NCI-H345 treated with DMSO at 0.1 percent for 48 hours (cell line): ENCODE results near the gene KIRREL2.
A peak's percentile ranks its signal among the peaks of the same experiment; 100 is the strongest.
"Not testable (repeated sequence)": the region's sequence is repeated elsewhere in the genome, so short reads cannot be mapped to it uniquely, and the experiment has no call there.

Source experiments
- DNase-seq: peaks from one replicate; lab custom pipeline; 2025; ENCODE audit not compliant: unreplicated experiment; lab: John Stamatoyannopoulos, UW

KIRREL2 gene

DNA sequence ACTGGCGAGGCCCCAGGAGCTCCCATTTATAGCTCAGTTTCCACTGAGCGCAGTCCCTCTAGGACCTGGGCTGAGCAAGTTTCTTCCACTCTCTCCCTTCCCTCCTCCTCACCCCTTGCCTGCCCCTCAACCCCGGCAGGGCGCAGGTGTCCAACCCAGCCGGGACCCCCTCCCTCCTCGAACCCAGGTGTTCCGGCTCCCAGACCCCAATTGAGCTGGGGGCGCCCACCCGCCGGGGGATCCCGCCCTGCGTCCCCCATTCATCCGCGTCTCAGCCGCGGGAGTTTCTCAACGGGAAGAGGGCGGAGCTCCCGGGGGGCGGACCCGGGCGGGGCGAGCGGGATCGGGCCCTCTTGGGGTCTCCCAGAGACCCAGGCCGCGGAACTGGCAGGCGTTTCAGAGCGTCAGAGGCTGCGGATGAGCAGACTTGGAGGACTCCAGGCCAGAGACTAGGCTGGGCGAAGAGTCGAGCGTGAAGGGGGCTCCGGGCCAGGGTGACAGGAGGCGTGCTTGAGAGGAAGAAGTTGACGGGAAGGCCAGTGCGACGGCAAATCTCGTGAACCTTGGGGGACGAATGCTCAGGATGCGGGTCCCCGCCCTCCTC lies at the start of gene KIRREL2:
Gene KIRREL2 (plus strand): TSS at position 366 of the 604 bp plus-strand sequence. CDS start 209 bp downstream, at position 575.
- DNase-seq = peak; percentile 38

DNA sequence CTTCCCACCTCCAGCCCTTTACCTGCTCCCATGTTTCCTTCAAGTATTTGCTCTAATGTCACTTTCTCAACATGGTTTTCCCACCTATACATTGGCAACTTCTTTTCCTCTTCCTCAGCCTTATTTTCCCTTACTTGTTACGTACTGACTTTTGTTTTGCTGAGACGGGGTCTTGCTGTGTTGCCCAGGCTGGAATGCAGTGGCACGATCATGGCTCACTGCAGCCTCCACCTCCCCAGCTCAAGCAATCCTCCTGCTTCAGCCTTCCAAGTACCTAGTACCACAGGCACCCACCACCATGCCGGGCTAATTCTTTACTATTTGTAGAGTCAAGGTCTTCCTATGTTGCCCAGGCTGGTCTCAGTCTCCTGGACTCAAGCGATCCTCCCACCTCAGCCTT lies 49.1 kb upstream of the KIRREL2 start:
- no peak for DNase-seq

DNA sequence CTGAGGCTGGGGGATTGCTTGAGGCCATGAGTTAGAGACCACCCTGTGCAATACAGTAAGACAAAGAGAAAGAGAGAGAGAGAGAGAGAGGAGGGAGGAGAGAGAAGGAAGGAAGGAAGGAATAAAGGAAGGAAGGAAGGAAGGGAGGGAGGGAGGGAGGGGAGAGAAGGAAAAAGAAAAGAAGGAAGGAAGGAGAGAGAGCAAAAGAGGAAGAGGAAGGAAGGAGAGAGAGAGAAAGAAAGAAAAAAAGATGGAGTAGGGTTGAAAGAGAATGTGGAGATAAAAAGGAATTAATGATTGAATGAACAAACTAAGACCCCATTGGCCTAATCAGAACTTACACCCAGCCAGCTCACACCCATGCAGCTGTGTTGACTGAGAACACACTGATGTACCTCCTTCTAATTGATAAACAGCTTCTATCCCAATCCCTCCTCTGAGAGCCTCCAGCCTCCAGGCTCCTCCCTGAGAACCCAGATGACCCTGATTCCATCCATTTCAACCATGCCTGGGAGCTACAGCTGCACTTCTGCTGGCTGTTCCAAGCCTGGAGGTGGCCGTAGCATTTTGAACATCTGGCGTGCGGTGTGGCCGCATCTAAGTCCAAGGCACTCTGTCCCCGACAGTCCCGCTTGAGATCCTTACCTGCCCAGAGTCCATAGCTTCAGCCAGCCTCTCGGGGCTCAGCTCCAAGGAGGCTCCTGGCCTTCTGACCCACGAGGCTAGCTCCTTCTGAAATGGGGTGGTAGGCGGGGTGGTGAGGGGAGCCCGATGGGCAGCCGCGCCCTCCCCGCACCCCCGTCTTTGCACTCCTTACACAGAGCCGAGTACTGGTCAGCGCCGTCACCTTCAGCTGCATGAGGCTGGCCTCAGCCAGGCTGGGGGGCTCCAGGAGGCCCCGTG lies 45.1 kb upstream of the KIRREL2 start:
- DNase-seq = no peak

DNA sequence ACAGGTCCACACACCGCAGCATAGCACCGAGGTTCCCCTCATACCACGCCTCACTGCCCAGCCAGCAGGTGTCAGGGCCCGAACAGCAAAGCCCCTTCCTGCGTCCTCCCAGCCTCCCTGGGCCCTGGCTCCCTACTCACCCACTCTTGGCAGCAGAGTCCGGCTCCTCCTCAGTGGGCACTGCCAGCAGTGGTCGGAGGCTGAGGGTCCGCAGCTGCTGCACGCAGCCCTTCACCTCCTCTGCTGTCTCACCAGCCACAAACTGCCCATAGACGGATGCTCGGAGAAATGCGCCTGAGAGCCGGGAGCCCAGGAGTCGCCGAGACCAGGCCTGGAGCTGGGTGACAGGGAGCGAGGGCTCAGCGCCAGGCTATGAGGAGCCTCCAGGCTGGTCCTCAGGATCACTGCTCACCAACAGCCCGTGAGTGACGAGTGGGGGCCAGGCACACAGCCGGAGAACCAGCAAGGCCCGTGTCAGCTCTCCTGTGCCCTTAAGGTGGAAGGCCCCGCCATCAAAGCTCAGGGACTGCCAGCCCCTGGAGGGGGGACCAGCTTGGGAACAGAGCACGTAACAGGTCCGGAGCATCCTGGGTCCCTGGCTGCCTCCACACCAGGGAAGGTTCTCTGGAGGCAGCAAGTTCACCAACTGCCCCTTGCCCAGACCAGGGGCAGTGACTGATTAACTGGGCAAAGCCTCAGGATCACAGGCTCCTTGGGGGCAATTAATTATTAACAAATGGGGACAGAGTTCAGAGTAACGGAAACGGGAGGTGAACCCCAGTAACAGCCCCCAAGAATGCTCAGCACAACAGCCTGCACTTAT lies 44.3 kb upstream of the KIRREL2 start, which contains the start of gene PRODH2:
Gene PRODH2 (minus strand): TSS at position 626 of the 823 bp plus-strand sequence. CDS start 40 bp downstream, at position 586.
- DNase-seq = no peak

DNA sequence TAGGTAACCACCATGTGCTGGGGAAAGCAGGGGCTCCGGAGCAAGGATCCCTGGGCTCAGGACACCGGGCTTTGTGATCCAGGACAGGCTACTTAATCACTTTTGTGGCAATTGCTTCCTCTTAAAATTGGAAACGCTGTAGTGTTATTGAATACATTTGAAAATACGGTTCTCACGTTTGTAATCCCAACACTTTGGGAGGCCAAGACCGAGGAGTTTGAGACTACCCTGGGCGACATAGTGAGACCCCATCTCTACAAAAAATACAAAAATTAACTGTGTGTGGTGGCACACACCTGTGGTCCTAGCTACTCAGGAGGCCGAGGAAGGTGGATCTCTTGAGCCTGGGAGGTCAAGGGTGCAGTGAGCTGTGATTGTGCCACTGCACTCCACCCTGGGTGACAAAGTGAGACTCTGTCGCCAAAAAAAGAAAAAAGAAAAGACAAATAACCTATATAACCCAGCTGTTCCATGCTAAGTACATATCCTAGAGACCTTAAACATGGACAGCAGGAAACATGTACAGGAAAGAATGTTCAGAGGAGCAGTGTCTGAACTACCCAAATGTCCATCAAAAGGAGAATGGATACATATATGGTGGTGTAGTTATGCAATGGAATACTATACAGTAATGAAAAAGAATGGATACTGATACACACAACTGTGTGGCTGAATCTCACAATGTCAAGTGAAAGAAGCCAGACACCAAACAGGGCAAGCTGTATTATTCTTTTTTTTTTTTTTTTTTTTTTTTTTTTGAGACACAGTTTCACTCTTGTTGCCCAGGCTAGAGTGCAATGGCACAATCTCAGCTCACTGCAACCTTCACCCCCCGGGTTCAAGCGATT lies 43.4 kb upstream of the KIRREL2 start:
- DNase-seq = no peak

DNA sequence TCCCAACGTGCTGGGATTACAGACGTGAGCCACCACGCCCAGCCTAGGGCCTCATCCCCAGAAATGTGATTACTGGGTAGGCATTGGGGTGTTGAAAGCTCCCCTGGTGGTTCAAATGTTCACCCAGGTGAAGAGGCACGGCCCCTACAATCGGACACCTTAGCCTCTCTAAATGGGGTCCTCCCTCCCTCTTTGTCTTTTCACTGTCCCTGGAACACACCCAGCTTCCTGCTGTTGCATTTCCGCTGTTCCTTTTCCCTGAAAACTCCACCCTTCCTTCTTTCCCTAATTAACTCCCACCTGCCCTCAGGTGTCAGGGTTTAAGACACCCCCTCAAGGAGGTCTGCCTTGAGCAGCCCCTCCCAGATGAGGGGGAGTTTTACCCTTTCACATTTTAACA lies 40.4 kb upstream of the KIRREL2 start:
- DNase-seq = peak; percentile 41

DNA sequence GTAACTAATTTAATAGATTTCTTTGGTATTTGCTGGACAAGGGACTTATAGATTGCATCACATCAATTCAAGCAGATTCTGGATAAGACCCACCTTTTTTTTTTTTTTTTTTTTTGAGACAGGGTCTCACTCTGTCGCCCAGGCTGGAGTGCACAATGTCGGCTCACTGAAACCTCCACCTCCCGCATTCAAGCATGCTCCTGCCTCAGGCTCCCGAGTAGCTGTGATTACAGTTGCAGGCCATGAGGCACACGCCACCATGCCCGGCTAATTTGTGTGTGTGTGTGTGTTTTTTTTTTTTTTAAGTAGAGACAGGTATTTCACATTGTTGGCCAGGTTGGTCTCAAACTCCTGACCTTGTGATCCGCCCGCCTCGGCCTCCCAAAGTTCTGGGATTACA lies 39.9 kb upstream of the KIRREL2 start:
- DNase-seq = no peak

DNA sequence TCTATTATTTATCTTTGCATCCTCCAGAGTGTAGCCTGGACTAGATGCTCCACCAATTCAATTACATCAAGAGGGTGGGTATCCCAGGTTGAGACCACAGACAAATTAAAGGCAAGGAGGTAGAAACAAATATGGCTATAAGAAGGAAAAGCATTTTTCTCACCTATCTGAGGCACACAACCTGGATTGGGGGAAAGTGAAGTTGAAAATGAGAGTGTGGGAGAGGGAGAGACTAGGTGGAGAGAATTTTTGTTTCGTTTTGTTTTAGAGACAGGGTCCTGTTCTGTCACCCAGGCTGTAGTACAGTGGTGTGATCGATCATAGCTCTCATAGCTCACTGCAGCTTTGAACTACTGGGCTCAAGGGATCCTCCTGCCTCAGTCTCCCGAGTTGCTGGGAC lies 38.3 kb upstream of the KIRREL2 start:
- no peak for DNase-seq

DNA sequence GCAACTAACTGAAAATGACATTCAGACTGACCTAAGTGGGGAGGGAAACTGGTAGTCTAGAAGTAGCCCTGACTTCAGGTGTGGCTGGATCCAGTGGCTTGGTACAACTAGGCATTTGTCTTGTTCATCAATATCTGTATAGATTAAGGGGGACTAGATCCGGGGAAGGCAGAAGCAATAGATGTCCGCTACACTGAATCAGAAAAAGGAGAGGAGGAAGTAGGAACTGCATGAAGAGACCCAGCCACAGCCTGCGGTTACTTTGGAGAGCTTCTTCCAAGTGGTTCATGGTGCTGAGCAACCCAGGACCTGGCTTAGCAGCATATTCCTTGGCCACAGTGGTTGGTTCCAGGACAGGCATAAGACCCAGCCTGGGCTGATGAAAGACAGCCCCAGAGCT lies 34.1 kb upstream of the KIRREL2 start:
- no peak for DNase-seq

DNA sequence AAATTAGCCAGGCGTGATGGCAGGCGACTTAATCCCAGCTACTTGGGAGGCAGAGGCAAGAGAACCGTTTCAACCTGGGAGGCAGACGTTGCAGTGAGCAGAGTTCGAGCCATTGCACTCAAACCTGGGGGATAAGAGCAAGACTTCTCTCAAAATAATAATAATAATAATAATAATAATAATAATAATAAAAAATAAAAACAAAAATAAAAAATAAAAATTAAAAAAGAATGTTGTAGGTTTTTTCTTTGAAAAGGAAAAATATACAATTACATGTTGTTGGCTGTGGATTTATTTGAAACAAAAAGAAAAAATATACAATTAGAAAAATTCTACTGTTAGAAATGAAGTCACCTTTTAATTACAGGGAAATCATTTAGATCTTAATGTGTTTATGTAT lies 32.6 kb upstream of the KIRREL2 start:
- DNase-seq = no peak

DNA sequence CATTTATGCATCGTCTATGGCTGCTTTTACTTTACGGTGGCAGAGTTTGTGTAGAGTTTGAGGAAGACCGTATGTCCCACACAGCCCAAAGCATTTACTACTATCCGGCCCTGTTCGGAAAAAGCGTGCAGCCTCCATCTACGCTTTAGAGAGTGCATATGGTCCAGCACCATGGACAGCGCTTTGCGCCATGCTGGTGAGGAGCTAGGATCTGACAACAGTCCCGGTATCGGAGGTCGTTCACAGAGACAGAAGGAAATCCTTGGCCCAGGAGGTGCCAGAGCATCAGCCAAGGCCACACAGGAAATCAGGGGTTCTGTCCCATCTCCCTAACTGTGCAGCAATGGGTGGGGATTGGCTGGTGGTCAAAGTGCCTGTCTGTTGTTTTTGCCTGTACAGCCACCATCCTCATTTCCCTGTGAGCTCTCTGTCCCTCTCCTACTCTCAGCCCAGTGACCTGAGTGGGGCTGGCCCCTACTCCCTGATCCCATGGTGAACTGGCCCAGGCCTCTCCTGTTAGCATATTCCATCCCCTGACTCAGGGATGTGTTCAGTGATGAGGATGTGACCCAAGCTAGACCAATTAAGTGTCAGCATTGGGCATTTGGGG lies 27.9 kb upstream of the KIRREL2 start:
- DNase-seq = no peak

DNA sequence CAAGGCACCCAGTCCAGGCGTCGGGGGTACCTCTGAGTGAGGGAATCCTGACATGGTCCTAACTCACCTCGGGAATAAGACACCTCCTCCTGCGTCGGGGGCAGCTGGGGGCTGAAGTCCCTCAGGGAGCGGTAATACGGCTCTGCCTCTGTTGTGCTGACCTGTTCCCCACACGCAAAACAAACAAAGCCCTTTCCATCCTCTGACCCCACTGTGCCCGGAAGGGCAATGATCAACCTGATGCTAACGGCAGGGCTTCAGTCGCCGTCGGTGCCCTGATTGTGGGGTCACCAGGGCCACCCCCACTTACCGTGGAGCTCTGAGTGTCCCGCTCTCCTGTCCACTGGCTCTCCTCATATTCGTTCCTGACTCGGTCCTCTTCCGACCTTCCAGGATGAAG lies 25.7 kb upstream of the KIRREL2 start:
- DNase-seq = no peak

DNA sequence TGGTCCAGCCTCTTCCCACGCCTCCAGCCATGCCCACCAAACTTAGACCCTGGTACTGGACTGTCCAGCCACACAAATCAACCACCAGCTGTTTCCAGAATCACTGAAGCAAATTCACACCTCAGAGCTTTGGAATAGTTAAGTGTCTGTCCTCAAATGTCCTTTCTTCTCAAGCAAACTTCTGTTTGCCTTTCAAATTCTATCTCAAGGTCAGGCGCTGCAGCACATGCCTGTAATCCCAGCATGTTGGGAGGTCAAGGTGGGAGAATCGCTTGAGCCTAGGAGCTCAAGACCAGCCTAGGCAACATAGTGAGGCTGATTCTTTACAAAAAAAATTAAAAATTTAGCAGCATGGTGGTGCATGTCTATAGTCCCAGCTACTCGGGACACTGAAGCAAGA lies 24.7 kb upstream of the KIRREL2 start:
- DNase-seq = no peak

DNA sequence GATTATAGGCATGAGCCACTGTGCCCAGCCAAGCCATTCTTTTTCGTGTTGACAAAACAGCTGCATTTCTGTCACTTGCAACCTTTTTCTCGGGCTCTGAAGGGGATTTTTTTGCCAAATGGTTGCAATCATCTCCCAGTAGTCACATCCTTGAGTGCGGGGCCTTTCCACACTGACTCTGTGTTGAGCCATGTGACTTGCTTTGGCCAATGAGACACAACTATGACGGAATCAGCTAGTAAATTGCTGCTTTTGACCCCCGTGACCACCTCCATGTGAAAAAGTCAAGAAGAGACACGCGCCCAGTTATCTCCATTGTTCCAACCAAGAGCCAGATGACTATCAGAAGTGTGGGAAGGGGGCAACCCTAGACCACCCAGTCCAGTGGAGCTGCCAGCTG lies 22.7 kb upstream of the KIRREL2 start:
- no peak for DNase-seq

DNA sequence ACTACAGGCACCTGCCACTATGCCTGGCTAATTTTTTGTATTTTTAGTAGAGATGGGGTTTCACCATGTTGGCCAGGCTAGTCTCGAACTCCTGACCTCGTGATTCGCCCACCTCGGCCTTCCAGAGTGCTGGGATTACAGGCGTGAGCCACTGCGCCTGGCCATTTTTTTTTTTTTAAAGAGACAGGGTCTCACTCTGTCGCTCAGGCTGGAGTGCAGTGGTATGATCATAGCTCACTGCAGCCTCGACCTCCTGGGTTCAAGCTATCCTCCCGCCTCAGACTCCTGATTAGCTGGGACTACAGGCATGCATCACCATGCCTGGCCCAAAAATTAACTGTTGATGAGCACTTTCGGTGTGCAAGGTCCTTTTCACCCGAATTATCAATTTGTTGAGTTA lies 20.6 kb upstream of the KIRREL2 start:
- DNase-seq = not testable (repeated sequence)

DNA sequence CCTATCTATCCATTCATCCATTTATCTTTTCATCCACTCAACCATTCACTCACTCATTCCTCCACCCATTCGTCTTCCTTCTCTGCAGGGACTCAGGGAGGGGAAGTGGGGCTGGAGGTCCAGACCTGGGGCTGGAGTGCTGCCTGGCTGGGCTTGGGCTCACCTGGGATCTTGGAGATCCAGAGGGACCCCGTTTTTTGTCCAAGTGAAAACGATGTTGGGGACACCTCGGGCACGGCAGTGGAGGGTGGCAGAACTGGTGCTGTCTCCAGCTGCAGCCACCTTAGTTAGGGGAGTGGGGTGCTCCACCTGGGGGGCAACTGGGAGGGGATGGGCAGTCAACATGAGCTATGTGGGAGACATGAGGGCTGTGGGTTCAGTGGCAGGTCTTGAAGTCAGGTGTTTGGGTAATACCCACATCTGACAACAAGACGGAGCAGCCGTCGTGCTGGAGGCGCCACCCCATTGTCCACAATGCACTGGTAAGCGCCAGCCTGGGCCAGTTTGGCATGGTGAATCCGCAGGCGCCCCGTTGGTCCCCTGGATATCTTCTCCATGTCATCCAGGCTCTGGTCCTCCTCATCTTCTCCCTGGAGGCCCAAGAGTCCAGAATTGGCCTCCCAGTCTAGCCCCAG lies 14.6 kb upstream of the KIRREL2 start:
- no peak for DNase-seq

DNA sequence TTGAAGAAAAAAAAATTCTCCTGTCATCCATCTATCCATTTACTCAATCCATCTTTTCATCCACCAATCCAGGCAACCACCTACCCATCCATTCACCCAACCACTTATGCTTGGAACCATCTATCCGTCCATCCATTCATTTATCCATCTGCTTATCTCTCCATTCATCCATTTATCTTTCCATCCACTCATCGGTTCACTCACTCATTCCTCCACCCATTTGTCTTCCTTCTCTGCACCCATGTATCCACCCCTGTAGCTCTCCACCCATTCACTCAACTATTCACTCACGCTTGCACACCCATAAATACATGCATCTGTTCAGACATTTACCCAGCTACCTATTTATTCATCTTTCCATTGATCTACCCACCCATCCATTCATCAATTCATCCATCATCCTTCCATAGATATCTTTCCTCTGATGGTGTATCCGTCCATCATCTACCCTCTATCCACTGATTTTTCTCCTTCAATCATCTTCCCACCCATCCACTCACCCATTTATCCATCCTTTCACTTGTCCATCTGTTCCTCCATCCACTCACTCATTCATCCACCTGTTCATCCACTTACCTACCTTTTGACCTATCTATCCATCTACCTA lies 13.9 kb upstream of the KIRREL2 start:
- no peak for DNase-seq

DNA sequence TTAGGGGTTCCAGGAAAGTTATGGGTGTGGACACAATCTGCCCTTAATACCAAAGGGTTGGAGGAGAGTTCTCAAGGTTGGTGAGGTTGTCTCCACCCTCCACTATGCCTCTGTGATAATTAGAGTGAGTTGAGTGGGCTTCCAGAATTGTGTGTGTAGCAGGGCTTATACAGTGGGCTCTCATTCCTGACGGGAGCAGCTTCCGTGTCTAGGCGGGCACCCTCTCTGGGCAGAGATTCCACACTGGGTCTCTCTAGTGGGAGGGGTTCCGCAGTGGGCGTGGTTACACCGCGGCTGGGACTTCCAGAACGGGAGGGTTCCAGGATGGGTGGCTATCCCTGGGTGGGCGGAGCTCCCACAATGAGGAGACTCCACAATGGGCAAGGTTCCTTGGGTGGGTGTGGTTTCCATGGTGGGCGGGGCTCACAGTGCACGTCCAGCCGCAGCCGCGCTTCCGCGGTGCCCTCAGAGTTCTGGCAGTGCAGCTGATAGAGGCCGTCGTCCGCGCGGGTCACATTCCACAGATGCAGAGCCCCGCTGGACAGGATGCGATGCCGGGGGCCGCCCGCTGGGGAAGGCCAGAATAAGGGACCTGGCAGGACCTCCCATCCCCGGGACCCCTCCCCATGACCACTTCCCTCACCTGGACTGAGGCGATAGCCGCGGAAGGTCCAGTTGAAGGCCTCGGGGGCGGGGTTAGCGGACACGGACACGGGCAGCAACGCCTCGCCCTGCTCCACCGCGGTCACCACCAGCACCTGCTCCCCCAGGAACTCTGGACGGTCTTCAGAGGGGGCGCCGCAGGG lies 12.8 kb upstream of the KIRREL2 start:
- no peak for DNase-seq
